Naive thymus-derived CD4-positive, alpha-beta T cell (primary cell): ENCODE measurements around the gene HSP90AA1. TPM values are rescaled to one million over a fixed set of nuclear protein-coding genes. Genes with fewer than 3 reads are reported as not detected.

Source experiments
- ATAC-seq: fragments of 150-1000 bp; cut with Tn5 transposase; 2 replicates; pipeline ENCODE4 v1.10.0; 2021; ENCODE audit warnings: mild to moderate bottlenecking, moderate library complexity
- CTCF ChIA-PET: fragments of 350-600 bp; sonication (Branson Sonifier 250); formaldehyde crosslinking; loops from one replicate; lab custom pipeline; 2021; ENCODE audit warnings: antibody characterized with exemption; lab: Charles Lee
- POLR2A ChIA-PET: fragments of 350-600 bp; sonication (Branson Sonifier 250); formaldehyde crosslinking; loops from one replicate; lab custom pipeline; 2021; ENCODE audit warnings: antibody characterized with exemption, inconsistent platforms; lab: Charles Lee
- DNase-seq, 9 donors: peaks; one replicate each; pipeline versions ENCODE4 v3.0.0 to v3.0.0-alpha.2; 2020 to 2022; ENCODE audit warnings: mixed read lengths in 1 of 9
- H3K27ac ChIP-seq: one replicate; pipeline ENCODE4 v1.7.0; 2013; ENCODE audit warnings: mild to moderate bottlenecking, low read depth, low read length, moderate library complexity
- H3K27me3 ChIP-seq, 2 donors: one replicate each; pipeline ENCODE4 v1.7.0; 2013; ENCODE audit warnings: low read length in 2 of 2, mild to moderate bottlenecking in 2 of 2, moderate library complexity in 2 of 2; ENCODE audit not compliant: control insufficient read depth in 2 of 2, insufficient read depth in 2 of 2
- H3K36me3 ChIP-seq, 3 experiments: 1 replicate in 2 of 3; 2 replicates in 1 of 3; pipeline ENCODE4 v1.7.0; 2013; ENCODE audit warnings: low read length in 3 of 3, mild to moderate bottlenecking in 3 of 3, moderate library complexity in 1 of 3; ENCODE audit not compliant: insufficient read depth in 3 of 3, control insufficient read depth in 2 of 3
- H3K4me1 ChIP-seq, 2 donors: one replicate each; pipeline ENCODE4 v1.7.0; 2013; ENCODE audit warnings: low read length in 2 of 2, mild to moderate bottlenecking in 2 of 2, moderate library complexity in 1 of 2; ENCODE audit not compliant: control insufficient read depth in 2 of 2, insufficient read depth in 2 of 2
- H3K4me3 ChIP-seq: 2 replicates; pipeline ENCODE4 v1.7.0; 2013; ENCODE audit warnings: mild to moderate bottlenecking, low read length
- H3K9me3 ChIP-seq, 3 experiments: 1 replicate in 2 of 3; 2 replicates in 1 of 3; pipeline ENCODE4 v1.7.0; 2013; ENCODE audit warnings: low read length in 3 of 3; ENCODE audit not compliant: control insufficient read depth in 2 of 3
- H3K27ac Mint-ChIP-seq, 9 donors: one replicate each; pipeline ENCODE4 v1.8.0; 2020 to 2022; ENCODE audit warnings: mixed read lengths in 9 of 9, mild to moderate bottlenecking in 8 of 9, moderate library complexity in 5 of 9, inconsistent platforms in 2 of 9
- H3K27me3 Mint-ChIP-seq, 5 donors: one replicate each; pipeline ENCODE4 v1.8.0; 2021 to 2022; ENCODE audit warnings: mixed read lengths in 5 of 5, mild to moderate bottlenecking in 1 of 5
- H3K36me3 Mint-ChIP-seq, 5 donors: one replicate each; pipeline ENCODE4 v1.8.0; 2020 to 2022; ENCODE audit warnings: mixed read lengths in 5 of 5, mild to moderate bottlenecking in 3 of 5, inconsistent platforms in 1 of 5
- H3K4me1 Mint-ChIP-seq, 7 donors: one replicate each; pipeline ENCODE4 v1.8.0; 2020 to 2022; ENCODE audit warnings: mixed read lengths in 7 of 7, mild to moderate bottlenecking in 3 of 7, inconsistent platforms in 1 of 7
- H3K4me3 Mint-ChIP-seq, 10 donors: one replicate each; pipeline ENCODE4 v1.8.0; 2020 to 2022; ENCODE audit warnings: mild to moderate bottlenecking in 10 of 10, mixed read lengths in 10 of 10, moderate library complexity in 6 of 10, inconsistent platforms in 2 of 10
- H3K9me3 Mint-ChIP-seq, 11 donors: one replicate each; pipeline ENCODE4 v1.8.0; 2020 to 2022; ENCODE audit warnings: mixed read lengths in 11 of 11, mild to moderate bottlenecking in 4 of 11, inconsistent platforms in 1 of 11, moderate library complexity in 1 of 11
- intact Hi-C, 2 donors: fragments of 100-400 bp; cut with micrococcal nuclease; formaldehyde crosslinking; loops; one replicate each; pipeline ENCODE4 v1.15.1; 2023
- polyA plus RNA-seq, 2 donors: library from polyadenylated mRNA; unstranded; fragments of 300-500 nt; fragmentation: Illumina TruSeq; gene quantifications; one replicate each; pipeline ENCODE4 v1.2.3, GENCODE V29; 2021
- total RNA-seq, 6 experiments: library from RNA in 5 of 6; stranded (reverse) in 5 of 6; gene quantifications; 1 replicate in 5 of 6; 2 replicates in 1 of 6; pipeline ENCODE4 v1.2.3 and lab custom pipeline; 2021 to 2026

The HSP90AA1 gene
- total and polyA plus RNA-seq, 7 experiments from 2014 or later, result 229 to 591 (median 334) TPM

DNA sequence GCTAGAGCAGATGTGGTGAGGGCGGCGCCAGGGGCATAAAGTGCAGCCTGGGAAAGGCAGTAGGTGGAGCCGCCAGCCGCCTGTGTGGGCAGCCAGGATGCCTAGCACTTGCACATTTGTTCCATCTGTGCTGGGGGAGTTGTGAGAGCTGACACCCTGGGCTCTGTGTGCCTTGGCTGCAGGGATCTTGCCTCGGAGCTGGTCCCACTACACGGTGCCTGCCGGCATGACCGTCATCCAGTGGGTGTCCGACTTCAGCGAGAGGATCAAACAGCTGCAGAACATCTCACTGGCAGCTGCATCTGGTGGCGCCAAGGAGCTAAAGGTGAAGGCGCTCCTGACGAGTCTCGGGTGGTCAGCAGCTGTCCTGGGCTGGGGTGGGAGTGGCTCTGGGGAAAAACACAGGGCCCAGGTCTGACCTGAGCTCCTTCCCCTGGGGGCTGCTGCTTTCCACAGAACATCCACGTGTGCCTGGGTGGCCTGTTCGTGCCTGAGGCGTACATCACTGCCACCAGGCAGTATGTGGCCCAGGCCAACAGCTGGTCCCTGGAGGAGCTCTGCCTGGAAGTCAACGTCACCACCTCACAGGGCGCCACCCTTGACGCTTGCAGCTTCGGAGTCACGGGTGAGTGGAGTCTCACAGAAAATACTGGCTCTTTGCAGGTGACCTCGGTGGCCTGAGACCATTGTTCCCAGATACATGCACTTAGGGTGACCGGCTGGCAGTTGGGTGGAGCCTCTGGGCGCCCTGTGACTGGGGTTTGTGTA is 37.4 kb downstream of the HSP90AA1 start:
- H3K4me1 Mint-ChIP-seq, result peaks cover 0 to 2% (median 0%) of the 10 kb centered on the region in 7 donors
- Histone ChIP-seq H3K36me3 (peaks cover 0 to 70% (median 15%) of the 10 kb centered on the region in 3 experiments), H3K9me3 (no peaks in the 10 kb centered on the region), H3K27ac (no peak overlapping the region), H3K4me3 (no peak overlapping the region), H3K4me1 (no peaks in the 10 kb centered on the region), H3K27me3 (no peaks in the 10 kb centered on the region)
- DNase-seq (no peak), ATAC-seq (no peak)
- CTCF ChIA-PET, result interaction anchor here (0.6 to 1.5 kb wide), 3 partner anchors 47 to 382 kb away, joined by 3 to 6 read pairs (median 4); no protein-coding TSS in a partner anchor
- POLR2A ChIA-PET, result no interaction called here
- peaks cover 0 to 49% (median 13%) of the 10 kb centered on the region in 5 donors for H3K36me3 Mint-ChIP-seq
- H3K4me3 Mint-ChIP-seq, result no peak overlapping the region
- no peak overlapping the region for H3K27ac Mint-ChIP-seq
- H3K27me3 Mint-ChIP-seq, result no peaks in the 10 kb centered on the region
- intact Hi-C loops, result no loop called here
- no peaks in the 10 kb centered on the region for H3K9me3 Mint-ChIP-seq

DNA sequence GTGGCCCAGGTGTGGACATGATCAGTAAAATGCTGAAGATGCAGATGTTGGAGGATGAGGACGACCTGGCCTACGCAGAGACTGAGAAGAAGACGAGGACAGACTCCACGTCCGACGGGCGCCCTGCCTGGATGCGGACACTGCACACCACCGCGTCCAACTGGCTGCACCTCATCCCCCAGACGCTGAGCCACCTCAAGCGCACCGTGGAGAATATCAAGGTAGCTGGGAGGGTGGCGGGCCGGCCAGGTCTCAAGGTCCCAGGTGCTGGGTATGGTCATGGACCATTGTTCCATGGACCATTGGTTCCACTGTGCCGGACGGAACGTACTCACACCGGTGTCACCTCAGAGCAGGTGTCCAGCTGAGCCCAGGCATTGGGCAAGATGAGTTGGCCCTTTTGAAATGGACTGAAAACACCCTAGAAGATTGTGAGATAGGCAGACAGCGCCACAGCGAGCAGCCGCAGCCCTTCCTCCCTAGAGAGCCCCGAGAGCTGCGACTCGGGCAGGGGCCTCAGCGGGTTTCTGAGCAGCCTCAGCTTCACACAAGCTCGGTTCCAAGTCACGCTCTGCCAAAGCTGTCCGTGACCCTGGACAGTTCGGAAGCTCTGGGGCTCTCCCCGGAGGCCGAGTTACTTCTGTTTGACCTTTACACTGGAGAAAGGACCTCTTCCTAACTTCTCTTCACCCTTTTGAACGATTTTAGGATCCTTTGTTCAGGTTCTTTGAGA is 38.9 kb downstream of the HSP90AA1 start:
- DNase-seq, result no peak
- Histone ChIP-seq H3K27ac (no peak overlapping the region), H3K9me3 (no peaks in the 10 kb centered on the region), H3K4me3 (no peak overlapping the region), H3K27me3 (no peaks in the 10 kb centered on the region), H3K36me3 (peaks cover 9 to 85% (median 27%) of the 10 kb centered on the region in 3 experiments), H3K4me1 (no peaks in the 10 kb centered on the region)
- H3K36me3 Mint-ChIP-seq, result peaks cover 0 to 63% (median 18%) of the 10 kb centered on the region in 5 donors
- no peak overlapping the region for H3K4me3 Mint-ChIP-seq
- CTCF ChIA-PET, result no interaction called here
- peak overlapping the region in 2 of 9 donors; percentile 41 to 62 for H3K27ac Mint-ChIP-seq
- H3K27me3 Mint-ChIP-seq, result no peaks in the 10 kb centered on the region
- POLR2A ChIA-PET, result no interaction called here
- intact Hi-C loops, result no loop called here
- no peaks in the 10 kb centered on the region for H3K9me3 Mint-ChIP-seq
- no peak for ATAC-seq
- peaks cover 0 to 2% (median 0%) of the 10 kb centered on the region in 7 donors for H3K4me1 Mint-ChIP-seq

DNA sequence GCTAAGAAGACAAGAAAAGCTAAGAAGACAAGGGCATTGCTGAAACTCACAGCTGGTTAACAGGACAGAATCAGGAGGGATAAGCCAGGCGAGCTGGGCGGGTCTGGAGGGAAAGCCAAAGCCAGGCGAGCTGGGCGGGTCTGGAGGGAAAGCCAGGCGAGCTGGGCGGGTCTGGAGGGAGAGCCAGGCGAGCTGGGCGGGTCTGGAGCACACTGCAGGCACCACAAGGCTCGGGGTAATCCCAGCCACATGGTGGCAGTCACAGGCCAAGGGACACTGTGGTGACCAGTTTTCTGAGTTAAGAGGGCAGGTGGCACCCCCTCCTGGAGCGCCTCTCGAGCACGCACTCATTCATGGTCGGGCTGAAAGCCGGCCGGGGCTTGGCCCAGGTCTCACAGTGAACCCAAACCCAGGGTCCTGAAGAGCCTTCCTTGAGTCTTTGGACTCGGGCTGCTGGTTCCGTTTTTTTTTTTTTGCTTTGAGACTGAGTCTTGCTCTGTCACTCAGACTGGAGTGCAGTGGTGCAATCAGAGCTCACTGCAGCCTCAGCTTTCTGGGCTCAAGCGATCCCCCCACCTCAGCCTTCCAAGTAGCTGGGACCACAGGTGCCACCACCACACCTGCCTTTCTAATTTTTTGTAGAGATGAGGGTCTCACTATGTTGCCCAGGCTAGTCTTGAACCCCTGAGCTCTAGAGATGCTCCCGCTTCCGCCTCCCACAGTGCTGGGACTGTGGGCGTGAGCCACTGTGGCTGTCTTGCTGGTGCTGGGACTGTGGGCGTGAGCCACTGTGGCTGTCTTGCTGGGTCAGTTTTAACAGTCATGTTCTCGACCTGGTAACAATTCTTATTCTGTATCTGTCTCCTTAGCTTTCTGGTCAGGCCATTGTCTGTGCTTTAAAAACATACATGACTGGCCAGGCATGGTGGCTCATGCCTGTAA is 40.2 kb downstream of the HSP90AA1 start:
- Histone ChIP-seq H3K4me1 (no peaks in the 10 kb centered on the region), H3K27ac (no peak overlapping the region), H3K4me3 (no peak overlapping the region), H3K36me3 (peaks cover 21 to 89% (median 36%) of the 10 kb centered on the region in 3 experiments), H3K9me3 (no peaks in the 10 kb centered on the region), H3K27me3 (no peaks in the 10 kb centered on the region)
- ATAC-seq (peak; percentile 53), DNase-seq (no peak)
- intact Hi-C loops, result loop anchor here in 1 of 2 donors (1.0 kb wide), 1 partner anchor 50 kb away; no protein-coding TSS in a partner anchor
- Mint-ChIP-seq H3K4me1 (peaks cover 0 to 2% (median 0%) of the 10 kb centered on the region in 7 donors), H3K36me3 (peaks cover 0 to 62% (median 14%) of the 10 kb centered on the region in 5 donors), H3K27me3 (no peaks in the 10 kb centered on the region), H3K27ac (peak overlapping the region in 1 of 9 donors; percentile 8), H3K4me3 (no peak overlapping the region), H3K9me3 (no peaks in the 10 kb centered on the region)
- CTCF ChIA-PET, result interaction anchor here (0.6 to 1.0 kb wide), 4 partner anchors 17 to 54 kb away, joined by 3 to 4 read pairs (median 3); no protein-coding TSS in a partner anchor
- POLR2A ChIA-PET, result no interaction called here

DNA sequence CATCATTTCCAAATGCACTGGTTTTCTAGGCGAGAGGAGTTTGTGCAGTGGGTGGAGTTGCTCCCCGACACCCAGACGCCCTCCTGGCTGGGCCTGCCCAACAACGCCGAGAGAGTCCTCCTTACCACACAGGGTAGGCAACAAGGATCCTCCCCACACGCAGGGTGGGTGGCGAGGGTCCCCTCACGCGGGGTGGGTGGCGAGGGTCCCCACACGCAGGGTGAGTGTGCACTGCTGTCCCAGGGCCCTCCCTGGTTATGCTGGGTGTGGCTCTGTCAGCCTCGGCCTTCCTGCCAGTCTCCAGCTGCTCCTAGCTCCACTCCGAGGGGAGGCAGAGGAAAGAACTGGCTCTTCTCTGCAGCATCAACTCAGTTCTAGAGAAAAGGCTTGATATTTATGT is 42.3 kb downstream of the HSP90AA1 start:
- Histone ChIP-seq H3K9me3 (no peaks in the 10 kb centered on the region), H3K27ac (no peak overlapping the region), H3K27me3 (no peaks in the 10 kb centered on the region), H3K4me3 (no peak overlapping the region), H3K36me3 (peaks cover 33 to 89% (median 44%) of the 10 kb centered on the region in 3 experiments), H3K4me1 (no peaks in the 10 kb centered on the region)
- ATAC-seq (no peak), DNase-seq (no peak)
- Mint-ChIP-seq H3K36me3 (peaks cover 0 to 69% (median 11%) of the 10 kb centered on the region in 5 donors), H3K27ac (peak overlapping the region in 1 of 9 donors; percentile 40), H3K9me3 (no peaks in the 10 kb centered on the region), H3K27me3 (no peaks in the 10 kb centered on the region), H3K4me3 (no peak overlapping the region), H3K4me1 (peaks cover 0 to 2% (median 0%) of the 10 kb centered on the region in 7 donors)
- intact Hi-C loops, result no loop called here
- POLR2A ChIA-PET, result no interaction called here
- CTCF ChIA-PET, result no interaction called here

DNA sequence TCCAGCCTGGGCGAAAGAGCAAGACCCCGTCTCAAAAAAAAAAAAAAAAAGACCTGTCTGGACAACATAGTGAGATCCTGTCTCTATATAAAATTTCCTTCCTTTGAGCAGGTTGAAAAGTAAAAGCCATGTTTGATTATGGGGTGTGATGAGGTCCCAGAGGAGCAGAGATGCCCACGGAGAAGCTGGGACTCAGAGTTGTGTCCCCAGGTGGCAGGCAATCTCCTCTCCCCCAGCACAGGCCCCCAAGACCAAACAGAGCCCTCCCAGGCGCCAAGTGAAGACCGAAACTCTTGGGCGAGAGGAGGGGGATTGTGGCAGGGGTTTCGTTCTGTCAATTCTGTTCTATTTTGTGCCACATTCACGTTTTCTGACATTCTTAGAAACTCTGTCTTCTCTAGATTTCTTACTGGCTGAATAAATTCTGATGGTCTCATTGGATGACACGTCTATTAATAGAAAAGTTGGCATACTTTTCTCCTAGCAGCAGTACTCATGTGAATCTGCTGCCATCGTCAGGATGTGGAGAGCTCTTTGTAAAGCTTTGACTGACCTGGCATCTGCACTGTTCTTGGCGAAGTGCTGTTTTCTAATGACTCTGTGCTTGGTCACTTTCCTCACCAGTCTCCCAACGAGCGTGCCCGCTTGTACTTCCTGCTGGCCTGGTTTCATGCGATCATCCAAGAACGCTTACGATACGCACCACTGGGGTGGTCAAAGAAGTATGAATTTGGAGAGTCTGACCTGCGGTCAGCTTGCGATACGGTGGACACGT is 43.4 kb downstream of the HSP90AA1 start:
- H3K4me3 Mint-ChIP-seq, result no peak overlapping the region
- Histone ChIP-seq H3K27ac (no peak overlapping the region), H3K9me3 (no peaks in the 10 kb centered on the region), H3K36me3 (peaks cover 33 to 89% (median 47%) of the 10 kb centered on the region in 3 experiments), H3K27me3 (no peaks in the 10 kb centered on the region), H3K4me3 (no peak overlapping the region), H3K4me1 (no peaks in the 10 kb centered on the region)
- H3K4me1 Mint-ChIP-seq, result peaks cover 0 to 2% (median 0%) of the 10 kb centered on the region in 7 donors
- DNase-seq, result no peak
- H3K36me3 Mint-ChIP-seq, result peaks cover 3 to 73% (median 11%) of the 10 kb centered on the region in 5 donors
- no peaks in the 10 kb centered on the region for H3K27me3 Mint-ChIP-seq
- ChIA-PET POLR2A (interaction anchor here (0.8 kb wide), 1 partner anchor 95 kb away, joined by 3 read pairs; no protein-coding TSS in a partner anchor), CTCF (interaction anchor here (0.9 kb wide), 1 partner anchor 9 kb away, joined by 3 read pairs; no protein-coding TSS in a partner anchor)
- peak overlapping the region in 2 of 9 donors; percentile 20 to 32 for H3K27ac Mint-ChIP-seq
- ATAC-seq, result no peak
- intact Hi-C loops, result no loop called here
- no peaks in the 10 kb centered on the region for H3K9me3 Mint-ChIP-seq
